MV-4-11 (cell line): Measurements from ENCODE around the gene AQP9.
"Not testable (repeated sequence)": the region's sequence is repeated elsewhere in the genome, so short reads cannot be mapped to it uniquely, and the experiment has no call there.

Experiments used
- DNase-seq: peaks from one replicate; lab custom pipeline; 2025; lab: John Stamatoyannopoulos, UW

AQP9 gene

GRCh38 chr15:58138106-58138505 lies at the start of gene AQP9:
Gene AQP9 (plus strand): TSS chr15:58138381. CDS start chr15:58138566, 185 bp downstream.
- no peak for DNase-seq

GRCh38 chr15:58095415-58095814 lies 42.8 kb upstream of the AQP9 start:
- no peak for DNase-seq

GRCh38 chr15:58096529-58097084 lies 41.6 kb upstream of the AQP9 start:
- no peak for DNase-seq

- no peak for DNase-seq
Observed at GRCh38 chr15:58103482-58103881, 34.7 kb upstream of the AQP9 start.

GRCh38 chr15:58108117-58108516 lies 30.1 kb upstream of the AQP9 start:
- no peak for DNase-seq

- no peak for DNase-seq
Observed at GRCh38 chr15:58109419-58109818, 28.8 kb upstream of the AQP9 start.

GRCh38 chr15:58110999-58111717 lies 27.0 kb upstream of the AQP9 start:
- no peak for DNase-seq

GRCh38 chr15:58111718-58112104 lies 26.5 kb upstream of the AQP9 start:
- DNase-seq: no peak

GRCh38 chr15:58113358-58113757 lies 24.8 kb upstream of the AQP9 start:
- not testable (repeated sequence) for DNase-seq

GRCh38 chr15:58114388-58114787 lies 23.8 kb upstream of the AQP9 start:
- DNase-seq: no peak

- peak; percentile 29 for DNase-seq
Observed at GRCh38 chr15:58114812-58115211, 23.4 kb upstream of the AQP9 start.

- DNase-seq: no peak
Observed at GRCh38 chr15:58115692-58116091, 22.5 kb upstream of the AQP9 start.

- no peak for DNase-seq
Observed at GRCh38 chr15:58117619-58118018, 20.6 kb upstream of the AQP9 start.

GRCh38 chr15:58118272-58118671 lies 19.9 kb upstream of the AQP9 start:
- no peak for DNase-seq

GRCh38 chr15:58119016-58119415 lies 19.2 kb upstream of the AQP9 start:
- no peak for DNase-seq

- DNase-seq: no peak
Observed at GRCh38 chr15:58124585-58124984, 13.6 kb upstream of the AQP9 start.

GRCh38 chr15:58125333-58125732 lies 12.8 kb upstream of the AQP9 start:
- DNase-seq: no peak

GRCh38 chr15:58134886-58135285 lies 3.3 kb upstream of the AQP9 start:
- DNase-seq: no peak

- no peak for DNase-seq
Observed at GRCh38 chr15:58135511-58136174, 2.5 kb upstream of the AQP9 start.

GRCh38 chr15:58136731-58137130 lies 1.4 kb upstream of the AQP9 start:
- no peak for DNase-seq

- no peak for DNase-seq
Observed at GRCh38 chr15:58137686-58138085, 495 bp upstream of the AQP9 start.

- DNase-seq: no peak
Observed at GRCh38 chr15:58139276-58139988, 1.3 kb downstream of the AQP9 start.
